Measurements from ENCODE around the gene MSMO1.

MSMO1 gene

GRCh38 chr4:165345666-165346417 lies 18.4 kb downstream of the MSMO1 start:
- Mint-ChIP-seq H3K27ac (no peak overlapping the region), H3K4me3 (no peak overlapping the region), H3K27me3 (ENCODE audit: low read depth) (no peaks in the 10 kb centered on the region), H3K9me3 (peaks cover 2% of the 10 kb centered on the region), H3K4me1 (no peaks in the 10 kb centered on the region), H3K36me3 (ENCODE audit: low read depth) (peaks cover 17% of the 10 kb centered on the region)
- TF ChIP-seq, protein P1, sequence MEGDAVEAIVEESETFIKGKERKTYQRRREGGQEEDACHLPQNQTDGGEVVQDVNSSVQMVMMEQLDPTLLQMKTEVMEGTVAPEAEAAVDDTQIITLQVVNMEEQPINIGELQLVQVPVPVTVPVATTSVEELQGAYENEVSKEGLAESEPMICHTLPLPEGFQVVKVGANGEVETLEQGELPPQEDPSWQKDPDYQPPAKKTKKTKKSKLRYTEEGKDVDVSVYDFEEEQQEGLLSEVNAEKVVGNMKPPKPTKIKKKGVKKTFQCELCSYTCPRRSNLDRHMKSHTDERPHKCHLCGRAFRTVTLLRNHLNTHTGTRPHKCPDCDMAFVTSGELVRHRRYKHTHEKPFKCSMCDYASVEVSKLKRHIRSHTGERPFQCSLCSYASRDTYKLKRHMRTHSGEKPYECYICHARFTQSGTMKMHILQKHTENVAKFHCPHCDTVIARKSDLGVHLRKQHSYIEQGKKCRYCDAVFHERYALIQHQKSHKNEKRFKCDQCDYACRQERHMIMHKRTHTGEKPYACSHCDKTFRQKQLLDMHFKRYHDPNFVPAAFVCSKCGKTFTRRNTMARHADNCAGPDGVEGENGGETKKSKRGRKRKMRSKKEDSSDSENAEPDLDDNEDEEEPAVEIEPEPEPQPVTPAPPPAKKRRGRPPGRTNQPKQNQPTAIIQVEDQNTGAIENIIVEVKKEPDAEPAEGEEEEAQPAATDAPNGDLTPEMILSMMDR (IDR thresholded peaks at IDR 0.05; ENCODE audit: unreplicated experiment in 3 of 3), result peak in 1 of 3 experiments; percentile 13

DNA sequence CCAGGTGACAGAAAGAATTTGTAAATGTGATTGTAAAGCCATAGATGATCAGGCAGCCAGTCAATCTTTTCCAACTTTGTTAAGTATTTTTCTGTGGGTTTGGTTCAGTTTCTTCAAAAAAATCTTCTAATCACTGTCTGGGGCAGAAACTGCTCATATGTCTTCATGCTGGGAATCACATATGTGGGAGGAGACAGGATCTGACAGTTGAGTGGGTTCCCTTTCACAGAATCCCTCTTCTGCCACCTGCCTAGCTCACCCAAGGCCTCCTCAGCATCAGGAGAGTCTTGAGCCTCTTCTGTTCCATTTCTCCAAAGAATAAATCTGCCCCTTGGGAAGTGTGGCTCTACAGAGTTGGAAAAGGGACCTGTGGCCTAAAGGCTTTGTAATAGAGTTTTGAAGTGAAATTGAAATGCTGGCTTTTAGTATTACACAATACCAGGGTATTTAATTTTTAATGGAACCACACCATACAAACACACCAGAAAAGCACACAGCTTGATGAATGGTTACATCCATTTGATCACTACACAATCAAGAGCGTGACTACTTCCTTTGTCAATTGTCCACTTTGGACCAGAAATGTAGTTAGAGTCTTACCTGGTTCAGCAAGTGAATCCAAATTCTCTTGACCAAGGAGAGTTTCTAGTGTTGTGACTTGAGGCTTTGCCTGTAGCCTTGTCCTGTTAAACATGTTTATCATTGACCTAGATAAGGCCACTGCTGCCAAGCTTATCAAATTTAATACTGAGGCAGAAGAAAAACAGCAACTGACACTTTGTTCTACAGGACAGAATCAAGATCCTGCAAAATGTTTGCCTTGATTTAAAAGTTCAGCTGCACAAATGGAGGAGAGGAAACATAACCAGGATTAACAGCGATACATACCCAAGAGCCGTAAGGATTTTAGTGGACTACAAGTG lies 20.4 kb downstream of the MSMO1 start:
- Mint-ChIP-seq H3K27ac (no peak overlapping the region), H3K36me3 (ENCODE audit: low read depth) (peaks cover 10% of the 10 kb centered on the region), H3K4me1 (no peaks in the 10 kb centered on the region), H3K27me3 (ENCODE audit: low read depth) (no peaks in the 10 kb centered on the region), H3K9me3 (peaks cover 5% of the 10 kb centered on the region), H3K4me3 (no peak overlapping the region)
- TF ChIP-seq, protein P1 (IDR thresholded peaks at IDR 0.05; ENCODE audit: unreplicated experiment in 3 of 3), result no peak

DNA sequence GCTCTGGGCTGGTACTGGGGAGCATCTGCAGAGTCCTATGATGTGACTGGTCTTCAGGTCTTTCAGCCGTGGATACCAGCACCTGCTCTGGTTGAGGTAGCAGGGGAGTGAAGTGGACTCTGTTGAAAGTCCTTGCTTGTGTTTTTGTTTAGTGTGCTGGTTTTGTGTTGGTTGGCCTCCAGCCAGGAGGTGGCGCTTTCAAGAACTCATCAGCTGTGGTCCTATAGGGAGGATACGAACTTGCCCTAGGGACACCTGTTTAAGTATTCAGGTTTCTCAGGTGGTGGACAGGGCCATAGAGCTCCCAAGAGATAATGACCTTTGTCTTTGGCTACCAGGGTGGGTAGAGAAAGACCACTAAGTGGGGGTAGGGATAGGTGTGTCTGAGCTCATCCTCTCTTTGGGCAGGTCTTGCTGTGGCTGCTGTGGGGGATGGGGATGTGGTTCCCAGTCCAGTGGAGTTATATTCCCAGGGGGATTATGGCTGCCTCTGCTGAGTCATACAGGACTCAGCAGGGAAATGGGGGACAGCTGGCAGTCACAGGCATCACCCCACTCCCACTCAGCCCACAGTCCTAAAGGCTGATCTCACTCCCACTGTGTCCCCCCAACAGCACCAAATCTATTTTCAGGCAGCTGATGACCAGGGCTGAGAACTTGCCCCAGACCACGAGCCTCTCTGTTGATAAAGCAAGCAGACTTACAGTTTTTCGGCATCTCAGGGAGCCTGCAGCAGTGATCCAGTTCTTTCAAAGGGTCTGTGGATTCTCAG lies 24.1 kb downstream of the MSMO1 start:
- TF ChIP-seq, protein P1 (IDR thresholded peaks at IDR 0.05; ENCODE audit: unreplicated experiment in 3 of 3), result no peak
- H3K4me1 Mint-ChIP-seq, result no peaks in the 10 kb centered on the region
- peaks cover 7% of the 10 kb centered on the region for H3K9me3 Mint-ChIP-seq
- H3K27me3 Mint-ChIP-seq (ENCODE audit: low read depth), result no peaks in the 10 kb centered on the region
- no peaks in the 10 kb centered on the region for H3K36me3 Mint-ChIP-seq (ENCODE audit: low read depth)
- no peak overlapping the region for H3K27ac Mint-ChIP-seq
- no peak overlapping the region for H3K4me3 Mint-ChIP-seq

GRCh38 chr4:165355900-165356300 lies 28.4 kb downstream of the MSMO1 start:
- H3K4me1 Mint-ChIP-seq, result peaks cover 10% of the 10 kb centered on the region
- no peak overlapping the region for H3K4me3 Mint-ChIP-seq
- peak overlapping the region in 1 of 3 experiments; percentile 33 for H3K27ac Mint-ChIP-seq
- no peaks in the 10 kb centered on the region for H3K27me3 Mint-ChIP-seq (ENCODE audit: low read depth)
- TF ChIP-seq, protein P1 (IDR thresholded peaks at IDR 0.05; ENCODE audit: unreplicated experiment in 3 of 3), result peak; percentile 46 to 65 (median 48)
- no peaks in the 10 kb centered on the region for H3K36me3 Mint-ChIP-seq (ENCODE audit: low read depth)
- peaks cover 5% of the 10 kb centered on the region for H3K9me3 Mint-ChIP-seq

GRCh38 chr4:165359506-165359905 lies 32.0 kb downstream of the MSMO1 start:
- TF ChIP-seq, protein P1 (IDR thresholded peaks at IDR 0.05; ENCODE audit: unreplicated experiment in 3 of 3), result no peak
- no peak overlapping the region for H3K4me3 Mint-ChIP-seq
- no peaks in the 10 kb centered on the region for H3K36me3 Mint-ChIP-seq (ENCODE audit: low read depth)
- H3K4me1 Mint-ChIP-seq, result peaks cover 23% of the 10 kb centered on the region
- H3K9me3 Mint-ChIP-seq, result no peaks in the 10 kb centered on the region
- H3K27me3 Mint-ChIP-seq (ENCODE audit: low read depth), result peaks cover 3% of the 10 kb centered on the region
- no peak overlapping the region for H3K27ac Mint-ChIP-seq
